Hematopoietic multipotent progenitor cell treated with erythropoietin and hydrocortisone succinate and interleukin-3 and kit ligand, for 17 days (in vitro differentiated cells): Measurements from ENCODE around the gene DNAJC10.
"Not testable (repeated sequence)": the region's sequence is repeated elsewhere in the genome, so short reads cannot be mapped to it uniquely, and the experiment has no call there.

ENCODE experiments used
- DNase-seq: peaks from one replicate; pipeline ENCODE4 v3.0.0-alpha.2; 2015; ENCODE audit warnings: low spot score

Gene DNAJC10

GRCh38 chr2:182724656-182725055 lies 8.6 kb downstream of the DNAJC10 start:
- no peak for DNase-seq

- no peak for DNase-seq
Measured at GRCh38 chr2:182726473-182726872, 10.4 kb downstream of the DNAJC10 start.

GRCh38 chr2:182728014-182728413 lies 12.0 kb downstream of the DNAJC10 start:
- DNase-seq: no peak

- no peak for DNase-seq
Measured at GRCh38 chr2:182729710-182730339, 13.8 kb downstream of the DNAJC10 start.

DNA sequence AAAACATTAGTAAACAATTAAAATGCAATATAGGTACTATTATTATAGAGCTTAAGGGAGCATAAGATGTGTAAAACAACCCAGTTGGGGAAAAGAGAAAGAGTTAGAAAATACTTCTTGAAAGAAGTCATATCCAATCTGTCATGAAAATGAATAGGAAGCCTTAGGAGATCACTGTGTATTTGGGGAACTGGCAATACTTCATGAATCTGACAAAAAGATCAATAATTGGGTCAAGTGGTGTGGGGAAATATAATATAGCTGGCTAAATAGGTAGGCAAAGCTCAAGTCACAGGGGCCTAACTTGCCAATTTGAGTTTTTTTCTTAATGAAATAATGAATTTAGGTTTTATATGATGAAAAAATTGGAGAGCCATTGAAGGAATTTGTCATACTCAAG lies 14.4 kb downstream of the DNAJC10 start:
- no peak for DNase-seq

- DNase-seq: no peak
Measured at GRCh38 chr2:182732736-182733135, 16.7 kb downstream of the DNAJC10 start.

DNA sequence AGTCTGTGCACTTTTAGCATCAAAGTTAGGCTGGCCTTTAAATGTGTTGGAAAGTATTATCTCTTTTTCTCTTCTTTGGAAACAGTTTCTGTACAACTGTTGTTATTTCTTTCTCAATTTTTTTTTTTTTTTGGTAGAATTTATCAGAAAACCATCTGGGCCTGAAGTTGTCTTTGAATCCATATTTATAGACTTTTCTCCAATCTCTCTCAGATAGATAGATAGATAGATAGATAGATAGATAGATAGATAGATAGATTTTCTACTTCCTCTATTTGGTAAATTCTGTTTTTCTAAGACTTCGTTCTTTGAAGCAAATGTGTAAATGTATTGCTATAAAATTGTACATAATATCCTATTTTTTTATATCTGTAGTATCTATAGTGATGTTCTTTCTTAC lies 17.5 kb downstream of the DNAJC10 start:
- no peak for DNase-seq

DNA sequence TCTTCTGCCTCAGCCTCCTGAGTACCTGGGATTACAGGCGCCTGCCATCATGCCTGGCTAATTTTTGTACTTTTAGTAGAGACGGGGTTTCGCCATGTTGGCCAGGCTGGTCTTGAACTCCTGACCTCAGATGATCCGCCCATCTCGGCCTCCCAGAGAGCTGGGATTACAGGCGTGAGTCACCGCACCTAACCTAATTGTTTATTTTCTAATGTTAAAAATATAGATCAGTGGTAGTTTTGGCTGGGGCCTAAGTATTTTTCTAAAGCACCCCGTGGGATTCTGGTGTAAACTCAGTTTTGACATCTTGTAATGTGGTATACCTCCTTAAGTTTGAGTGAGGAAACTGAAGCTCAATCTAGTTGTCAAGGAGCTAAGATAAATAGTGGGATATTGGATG lies 20.8 kb downstream of the DNAJC10 start:
- not testable (repeated sequence) for DNase-seq

DNA sequence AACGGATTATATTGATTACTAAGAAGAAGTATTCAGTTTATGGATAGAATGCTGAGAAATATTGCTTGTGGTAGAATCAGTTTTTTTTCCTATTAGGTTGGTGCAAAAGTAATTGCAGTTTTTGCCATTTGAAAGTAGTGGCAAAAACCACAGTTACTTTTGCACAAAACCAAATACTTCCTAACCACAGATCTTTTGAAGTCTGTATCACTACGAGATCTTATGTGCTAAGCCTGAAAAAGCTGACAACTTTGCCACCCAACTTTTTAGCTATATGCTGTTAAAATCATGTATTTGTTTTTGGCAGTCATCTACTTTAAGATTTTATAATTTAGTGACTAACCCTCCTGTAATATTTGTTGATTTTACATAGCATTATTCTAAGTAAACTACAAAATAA lies 24.6 kb downstream of the DNAJC10 start:
- DNase-seq: no peak

GRCh38 chr2:182741620-182742019 lies 25.6 kb downstream of the DNAJC10 start:
- DNase-seq: no peak

- no peak for DNase-seq
Measured at GRCh38 chr2:182744490-182744889, 28.4 kb downstream of the DNAJC10 start.

DNA sequence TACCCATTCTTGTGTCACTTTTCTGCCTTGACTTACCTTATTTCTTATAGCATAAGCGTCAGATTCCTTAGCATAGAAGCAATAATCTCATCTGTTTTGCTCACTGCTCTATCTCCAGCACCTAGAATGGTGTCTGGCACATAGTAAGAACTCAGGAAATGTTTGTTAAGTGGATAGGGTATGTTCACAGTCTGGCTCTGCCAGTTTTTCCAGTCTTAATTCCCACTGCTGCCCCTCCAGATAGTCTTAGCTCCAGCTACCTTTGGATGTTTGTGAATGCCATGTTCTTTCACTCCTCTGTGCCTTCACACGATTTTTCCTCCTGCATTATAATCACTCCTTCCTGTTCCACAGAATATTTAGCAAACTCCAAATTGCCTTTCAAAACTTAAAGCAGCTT lies 29.0 kb downstream of the DNAJC10 start:
- DNase-seq: no peak

- DNase-seq: not testable (repeated sequence)
Measured at GRCh38 chr2:182745894-182746293, 29.8 kb downstream of the DNAJC10 start.

GRCh38 chr2:182754231-182754630 lies 38.2 kb downstream of the DNAJC10 start:
- no peak for DNase-seq

DNA sequence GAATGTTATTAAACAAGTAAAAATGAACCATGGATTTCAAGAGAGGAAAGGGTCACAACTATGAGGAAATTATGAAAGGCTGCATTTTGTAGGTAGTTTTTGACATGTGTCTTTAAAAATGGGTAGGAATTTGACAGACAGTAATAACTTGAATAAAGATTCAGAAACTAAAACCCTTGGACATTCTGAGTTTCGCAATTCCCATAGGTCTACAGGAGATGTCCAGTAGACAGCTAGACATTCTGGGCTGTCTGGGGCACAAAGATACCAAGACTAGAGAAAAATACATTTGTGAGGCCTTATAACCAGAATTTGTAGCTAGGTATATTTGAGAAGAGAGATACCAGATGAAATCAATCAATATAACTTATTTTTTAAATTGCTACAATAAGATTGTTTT lies 42.3 kb downstream of the DNAJC10 start:
- no peak for DNase-seq

- DNase-seq: no peak
Measured at GRCh38 chr2:182761903-182762302, 45.8 kb downstream of the DNAJC10 start.

- DNase-seq: peak; percentile 23
Measured at GRCh38 chr2:182763311-182763912, 47.4 kb downstream of the DNAJC10 start.

GRCh38 chr2:182766626-182767025 lies 50.6 kb downstream of the DNAJC10 start:
- no peak for DNase-seq

GRCh38 chr2:182767578-182767977 lies 51.5 kb downstream of the DNAJC10 start:
- no peak for DNase-seq

- not testable (repeated sequence) for DNase-seq
Measured at GRCh38 chr2:182768950-182769349, 52.9 kb downstream of the DNAJC10 start.

DNA sequence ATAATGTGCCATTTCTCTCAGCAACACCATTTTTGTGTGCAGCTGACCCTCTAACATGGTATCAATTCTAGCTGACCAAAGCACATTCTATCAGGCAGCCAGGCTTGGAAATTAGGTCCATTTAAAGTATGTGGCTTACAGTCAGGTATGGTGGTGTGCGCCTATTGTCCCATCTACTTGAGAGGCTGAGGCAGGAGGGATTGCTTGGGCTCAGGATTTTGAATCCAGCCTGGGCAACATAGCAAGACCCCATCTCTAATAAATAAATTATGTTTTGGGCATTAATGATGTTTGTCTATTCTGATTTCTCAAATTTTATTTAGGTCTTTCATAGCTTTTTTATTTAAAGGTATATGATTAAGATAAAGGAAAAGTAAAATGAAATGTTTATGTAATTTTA lies 63.3 kb downstream of the DNAJC10 start:
- no peak for DNase-seq

GRCh38 chr2:182781099-182781498 lies 65.0 kb downstream of the DNAJC10 start:
- DNase-seq: not testable (repeated sequence)

DNA sequence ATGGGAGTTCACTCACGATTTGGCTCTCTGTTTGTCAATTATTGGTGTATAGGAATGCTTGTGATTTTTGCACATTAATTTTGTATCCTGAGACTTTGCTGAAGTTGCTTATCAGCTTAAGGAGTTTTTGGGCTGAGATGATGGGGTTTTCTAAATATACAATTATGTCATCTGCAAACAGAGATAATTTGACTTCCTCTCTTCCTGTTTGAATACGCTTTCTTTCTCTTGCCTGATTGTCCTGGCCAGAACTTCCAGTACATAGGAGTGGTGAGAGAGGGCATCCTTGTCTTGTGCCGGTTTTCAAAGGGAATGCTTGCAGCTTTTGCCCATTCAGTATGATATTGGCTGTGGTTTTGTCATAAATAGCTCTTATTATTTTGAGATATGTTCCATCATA lies 66.6 kb downstream of the DNAJC10 start:
- DNase-seq: not testable (repeated sequence)

DNA sequence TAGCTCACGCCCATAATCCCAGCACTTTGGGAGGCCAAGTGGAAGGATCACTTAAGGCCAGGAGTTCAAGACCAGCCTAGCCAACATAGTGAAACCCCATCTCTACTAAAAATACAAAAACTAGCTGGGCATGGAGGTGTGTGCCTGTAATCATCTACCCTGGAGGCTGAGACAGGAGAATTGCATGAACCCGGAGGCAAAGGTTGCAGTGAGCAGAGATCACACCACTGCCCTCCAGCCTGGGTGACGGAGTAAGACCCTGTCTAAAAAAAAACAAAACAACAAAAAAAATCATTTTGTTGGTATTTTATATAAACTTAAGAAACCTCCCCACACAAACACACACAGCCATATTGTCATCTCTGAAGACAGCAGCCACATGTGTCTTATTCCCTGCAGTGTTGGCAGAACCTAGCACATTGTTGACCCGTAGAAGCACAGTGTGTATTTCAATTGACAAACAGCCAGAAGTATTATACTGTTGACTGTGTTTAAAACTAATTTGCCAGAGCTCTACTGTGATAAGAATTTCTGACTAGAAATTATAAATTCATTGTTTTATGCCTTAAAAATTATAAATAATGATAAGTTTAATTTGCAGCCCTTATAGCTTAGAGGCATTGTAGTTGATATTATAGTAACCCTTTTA lies 68.1 kb downstream of the DNAJC10 start:
- no peak for DNase-seq
